K562 (cell line): ENCODE results near the gene NAV2. TPM values are rescaled to one million over a fixed set of nuclear protein-coding genes. Genes with fewer than 3 reads are reported as not detected.

Experiments used
- ARID2 ChIP-seq: fragments of 450-650 bp; IDR thresholded peaks from 2 replicates; pipeline ENCODE4 v1.6.1; 2017; ENCODE audit warnings: antibody characterized with exemption, mild to moderate bottlenecking
- C11orf30 ChIP-seq: fragments of 450-650 bp; IDR thresholded peaks from 2 replicates; pipeline ENCODE4 v1.6.1; 2016; ENCODE audit warnings: low read depth, mild to moderate bottlenecking
- CC2D1A ChIP-seq: fragments of 450-650 bp; IDR thresholded peaks from 2 replicates; pipeline ENCODE4 v1.6.1; 2017; ENCODE audit warnings: mild to moderate bottlenecking
- DLX4 ChIP-seq: fragments of 250-450 bp; sonication (Bioruptor Pico); IDR thresholded peaks from 2 replicates; pipeline ENCODE4 v1.6.1; 2021; ENCODE audit warnings: mild to moderate bottlenecking
- GATAD2A ChIP-seq: fragments of 450-650 bp; IDR thresholded peaks from 2 replicates; pipeline ENCODE4 v1.6.1; 2017
- GATAD2B ChIP-seq: fragments of 450-650 bp; IDR thresholded peaks from 2 replicates; pipeline ENCODE4 v1.6.1; 2017; ENCODE audit warnings: mild to moderate bottlenecking, borderline replicate concordance
- HSF4 ChIP-seq: fragments of 250-450 bp; sonication (Bioruptor Pico); IDR thresholded peaks from 2 replicates; pipeline ENCODE4 v2.1.2; 2022; ENCODE audit warnings: mild to moderate bottlenecking, moderate library complexity, borderline replicate concordance
- KDM1A ChIP-seq, 2 experiments: fragments of 450-650 bp; IDR thresholded peaks; 2 replicates each; pipeline ENCODE4 v1.6.1; 2016; ENCODE audit warnings: mild to moderate bottlenecking in 2 of 2
- MEF2D ChIP-seq: conservative IDR thresholded peaks from 2 replicates; pipeline ENCODE4 v1.6.1; 2016; ENCODE audit warnings: low read depth, missing genetic modification characterization, missing compliant biosample characterization
- SNIP1 ChIP-seq: fragments of 450-650 bp; IDR thresholded peaks from 2 replicates; pipeline ENCODE4 v1.7.1; 2017; ENCODE audit warnings: low read depth, mild to moderate bottlenecking
- STAG1 ChIP-seq: sonication (generic); formaldehyde crosslinking; IDR thresholded peaks from 2 replicates; pipeline ENCODE4 v1.5.0; 2020; ENCODE audit warnings: missing genetic modification reagents, borderline replicate concordance
- ZBED1 ChIP-seq: IDR thresholded peaks from 2 replicates; pipeline ENCODE4 v1.6.1; 2014
- ZNF318 ChIP-seq, 2 experiments: fragments of 450-650 bp; IDR thresholded peaks; 2 replicates each; pipeline ENCODE4 v1.6.1; 2016; ENCODE audit warnings: mild to moderate bottlenecking in 2 of 2, borderline replicate concordance in 1 of 2, low read depth in 1 of 2, moderate library complexity in 1 of 2
- ZNF561 ChIP-seq: fragments of 450-650 bp; formaldehyde crosslinking; conservative IDR thresholded peaks from 2 replicates; pipeline ENCODE4 v1.4.0; 2020; ENCODE audit warnings: mild to moderate bottlenecking, moderate library complexity
- polyA plus RNA-seq, 8 experiments: library from polyadenylated mRNA; depleted of rRNA in 4 of 8; stranded (reverse) in 5 of 8; unstranded in 3 of 8; fragments of >200 nt; fragmentation: Nextera tagmentation in 2 of 8; fragmentation: Illumina TruSeq in 1 of 8; extraction: Ambion mirVana in 2 of 8; extraction: Trizol in 1 of 8; gene quantifications; 2 replicates each; pipeline versions ENCODE4 v1.2.1 to v1.2.3, GENCODE V29; 2011 to 2014; ENCODE audit warnings: inconsistent platforms in 1 of 8, missing spikeins in 1 of 8
- total RNA-seq, 7 experiments: library from RNA; depleted of rRNA in 6 of 7; stranded (reverse); fragments of >200 nt in 6 of 7; fragmentation: Illumina TruSeq in 2 of 7; extraction: Trizol in 2 of 7; gene quantifications; 2 replicates each; pipeline versions ENCODE4 v1.2.1 to v1.2.3, GENCODE V29; 2011 to 2021; ENCODE audit warnings: low replicate concordance in 1 of 7
- TF ChIP-seq, protein P1 (sequence below): fragments of 450-650 bp; IDR thresholded peaks from 2 replicates; pipeline ENCODE4 v1.6.1; 2018; ENCODE audit not compliant: partially characterized antibody
- TF ChIP-seq, protein P2 (sequence below): fragments of 250-450 bp; sonication (Bioruptor Pico); IDR thresholded peaks from 2 replicates; pipeline ENCODE4 v1.4.0; 2020; ENCODE audit warnings: mild to moderate bottlenecking, moderate library complexity

NAV2 gene
- total and polyA plus RNA-seq, 9 of the 15 experiments (the other 6 are each of a cell fraction or from before 2014, with no cell fraction given), result 0.03 to 0.35 (median 0.05) TPM

DNA sequence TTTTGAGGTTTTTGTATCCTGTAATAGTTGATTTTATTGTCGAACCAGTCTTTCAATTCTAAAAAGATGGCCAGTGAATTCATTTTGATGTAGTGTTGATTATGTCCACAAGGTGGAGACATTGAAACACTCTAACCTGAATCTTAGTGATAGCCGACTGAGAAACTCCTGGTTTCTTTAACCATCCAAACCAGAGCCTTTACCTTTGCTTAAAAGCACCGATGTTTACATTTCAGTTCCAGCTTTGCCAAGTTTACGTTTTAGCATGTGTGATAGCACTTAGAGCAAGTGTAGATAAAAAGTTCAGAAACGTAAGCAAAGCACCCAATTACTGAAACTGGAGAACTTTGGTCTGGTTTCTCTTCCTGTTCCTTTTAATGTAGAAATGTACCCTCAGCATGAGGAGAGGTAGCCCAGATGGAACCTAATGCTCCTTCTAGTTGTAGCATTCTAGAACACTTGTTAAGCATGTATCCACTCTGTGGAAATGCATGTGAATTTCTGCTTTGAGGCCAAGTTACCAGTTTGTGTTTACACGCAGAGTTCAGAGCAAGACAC is 239.0 kb downstream of the NAV2 start (continued):
- no peak for TF ChIP-seq C11orf30
- peak; percentile 58; the same call in 1 of the 2 replicates for TF ChIP-seq CC2D1A
- no peak for TF ChIP-seq MEF2D (tag)
- no peak for TF ChIP-seq HSF4 (CRISPR knock-in tag)
- TF ChIP-seq STAG1 (CRISPR knock-in tag), result no peak
- no peak for TF ChIP-seq GATAD2A
- no peak for TF ChIP-seq SNIP1
- peak; percentile 66 for TF ChIP-seq ARID2
- TF ChIP-seq, protein P1, sequence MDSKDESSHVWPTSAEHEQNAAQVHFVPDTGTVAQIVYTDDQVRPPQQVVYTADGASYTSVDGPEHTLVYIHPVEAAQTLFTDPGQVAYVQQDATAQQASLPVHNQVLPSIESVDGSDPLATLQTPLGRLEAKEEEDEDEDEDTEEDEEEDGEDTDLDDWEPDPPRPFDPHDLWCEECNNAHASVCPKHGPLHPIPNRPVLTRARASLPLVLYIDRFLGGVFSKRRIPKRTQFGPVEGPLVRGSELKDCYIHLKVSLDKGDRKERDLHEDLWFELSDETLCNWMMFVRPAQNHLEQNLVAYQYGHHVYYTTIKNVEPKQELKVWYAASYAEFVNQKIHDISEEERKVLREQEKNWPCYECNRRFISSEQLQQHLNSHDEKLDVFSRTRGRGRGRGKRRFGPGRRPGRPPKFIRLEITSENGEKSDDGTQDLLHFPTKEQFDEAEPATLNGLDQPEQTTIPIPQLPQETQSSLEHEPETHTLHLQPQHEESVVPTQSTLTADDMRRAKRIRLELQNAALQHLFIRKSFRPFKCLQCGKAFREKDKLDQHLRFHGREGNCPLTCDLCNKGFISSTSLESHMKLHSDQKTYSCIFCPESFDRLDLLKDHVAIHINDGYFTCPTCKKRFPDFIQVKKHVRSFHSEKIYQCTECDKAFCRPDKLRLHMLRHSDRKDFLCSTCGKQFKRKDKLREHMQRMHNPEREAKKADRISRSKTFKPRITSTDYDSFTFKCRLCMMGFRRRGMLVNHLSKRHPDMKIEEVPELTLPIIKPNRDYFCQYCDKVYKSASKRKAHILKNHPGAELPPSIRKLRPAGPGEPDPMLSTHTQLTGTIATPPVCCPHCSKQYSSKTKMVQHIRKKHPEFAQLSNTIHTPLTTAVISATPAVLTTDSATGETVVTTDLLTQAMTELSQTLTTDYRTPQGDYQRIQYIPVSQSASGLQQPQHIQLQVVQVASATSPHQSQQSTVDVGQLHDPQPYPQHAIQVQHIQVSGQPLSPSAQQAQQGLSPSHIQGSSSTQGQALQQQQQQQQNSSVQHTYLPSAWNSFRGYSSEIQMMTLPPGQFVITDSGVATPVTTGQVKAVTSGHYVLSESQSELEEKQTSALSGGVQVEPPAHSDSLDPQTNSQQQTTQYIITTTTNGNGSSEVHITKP, result no peak
- no peak for TF ChIP-seq KDM1A (IDR thresholded peaks at IDR 0.05)
- TF ChIP-seq GATAD2B, result no peak
- TF ChIP-seq ZNF318 (IDR thresholded peaks at IDR 0.05; ENCODE audit: borderline replicate concordance in 1 of 2, low read depth in 1 of 2), result no peak
- TF ChIP-seq DLX4 (CRISPR knock-in tag), result no peak
- no peak for TF ChIP-seq ZBED1
- TF ChIP-seq, protein P2, sequence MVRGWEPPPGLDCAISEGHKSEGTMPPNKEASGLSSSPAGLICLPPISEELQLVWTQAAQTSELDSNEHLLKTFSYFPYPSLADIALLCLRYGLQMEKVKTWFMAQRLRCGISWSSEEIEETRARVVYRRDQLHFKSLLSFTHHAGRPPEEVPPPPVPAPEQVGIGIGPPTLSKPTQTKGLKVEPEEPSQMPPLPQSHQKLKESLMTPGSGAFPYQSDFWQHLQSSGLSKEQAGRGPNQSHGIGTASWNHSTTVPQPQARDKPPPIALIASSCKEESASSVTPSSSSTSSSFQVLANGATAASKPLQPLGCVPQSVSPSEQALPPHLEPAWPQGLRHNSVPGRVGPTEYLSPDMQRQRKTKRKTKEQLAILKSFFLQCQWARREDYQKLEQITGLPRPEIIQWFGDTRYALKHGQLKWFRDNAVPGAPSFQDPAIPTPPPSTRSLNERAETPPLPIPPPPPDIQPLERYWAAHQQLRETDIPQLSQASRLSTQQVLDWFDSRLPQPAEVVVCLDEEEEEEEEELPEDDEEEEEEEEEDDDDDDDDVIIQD, result no peak
- TF ChIP-seq ZNF561 (CRISPR knock-in tag), result no peak
